ENCODE results near the gene RBM33.

Gene RBM33

GRCh38 chr7:155799514-155799913, 155.1 kb downstream of the RBM33 start:
- no peak for DNase-seq

GRCh38 chr7:155800301-155800700, 155.8 kb downstream of the RBM33 start:
- DNase-seq = no peak

GRCh38 chr7:155800741-155801267, 156.3 kb downstream of the RBM33 start:
- no peak for DNase-seq

GRCh38 chr7:155802291-155802690, 157.8 kb downstream of the RBM33 start:
- no peak for DNase-seq

GRCh38 chr7:155802906-155803417, 158.5 kb downstream of the RBM33 start:
- DNase-seq = no peak

- DNase-seq = no peak
Measured at GRCh38 chr7:155803418-155804376, 159.2 kb downstream of the RBM33 start.

- no peak for DNase-seq
Measured at GRCh38 chr7:155804431-155804831, 160.0 kb downstream of the RBM33 start.

- no peak for DNase-seq
Measured at GRCh38 chr7:155804897-155805825, 160.7 kb downstream of the RBM33 start.

GRCh38 chr7:155805826-155806095, 161.3 kb downstream of the RBM33 start:
- no peak for DNase-seq

- DNase-seq = no peak
Measured at GRCh38 chr7:155806096-155806871, 161.8 kb downstream of the RBM33 start.

- no peak for DNase-seq
Measured at GRCh38 chr7:155807065-155807671, 162.7 kb downstream of the RBM33 start.

GRCh38 chr7:155807789-155808548, 163.5 kb downstream of the RBM33 start:
- DNase-seq = no peak

GRCh38 chr7:155808549-155809331, 164.3 kb downstream of the RBM33 start:
- DNase-seq = no peak

- DNase-seq = no peak
Measured at GRCh38 chr7:155809332-155809946, 165.0 kb downstream of the RBM33 start.

GRCh38 chr7:155809947-155810769, 165.7 kb downstream of the RBM33 start:
- DNase-seq = no peak

GRCh38 chr7:155810770-155811559, 166.5 kb downstream of the RBM33 start:
- no peak for DNase-seq

- DNase-seq = no peak
Measured at GRCh38 chr7:155811560-155811894, 167.1 kb downstream of the RBM33 start.

Measured in NCI-H2081 treated with DMSO at 0.1 percent for 48 hours (cell line).